Measurements from ENCODE around the gene SLC41A1.
A peak's percentile ranks its signal among the peaks of the same experiment; 100 is the strongest.

The SLC41A1 gene

DNA sequence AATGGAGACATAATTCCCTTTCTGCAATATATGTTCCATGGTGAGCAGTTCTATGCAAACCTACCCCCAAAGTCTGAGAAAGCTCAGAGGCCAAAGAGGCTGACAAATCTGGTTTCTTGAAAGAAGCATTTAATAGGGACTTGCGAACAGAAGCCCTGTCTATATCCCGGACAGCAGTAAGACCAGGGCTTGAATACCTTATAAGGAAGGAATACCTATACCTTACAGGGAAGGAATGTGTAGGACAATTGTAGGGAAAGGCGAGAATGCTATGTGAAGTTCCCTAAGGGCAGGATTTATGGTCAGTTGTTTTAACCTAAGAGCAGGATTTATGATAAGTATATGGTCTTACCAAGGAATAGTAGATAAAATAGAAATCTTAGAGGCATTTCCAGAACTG, 5.0 kb upstream of the SLC41A1 start:
- no peak for DNase-seq

DNA sequence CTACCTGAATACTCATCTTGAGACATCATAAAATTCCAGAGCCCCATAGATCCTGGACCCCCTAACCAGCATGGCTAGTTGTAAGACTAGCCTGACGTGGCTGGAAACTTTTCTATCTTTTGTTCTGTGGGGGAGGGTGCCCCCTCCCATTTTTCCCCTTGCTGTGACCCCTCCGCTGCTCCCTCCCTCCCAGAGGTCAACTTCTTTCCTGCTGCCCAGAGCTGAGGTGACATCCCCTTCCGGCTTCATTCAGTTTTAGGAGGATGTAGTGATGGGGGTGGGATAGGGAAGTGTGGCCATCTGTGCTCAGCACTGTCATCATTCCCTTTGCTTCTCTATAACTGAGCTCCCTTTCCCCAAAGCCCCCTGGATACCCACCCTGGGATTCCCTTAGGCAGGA, 4.4 kb upstream of the SLC41A1 start:
- no peak for DNase-seq

DNA sequence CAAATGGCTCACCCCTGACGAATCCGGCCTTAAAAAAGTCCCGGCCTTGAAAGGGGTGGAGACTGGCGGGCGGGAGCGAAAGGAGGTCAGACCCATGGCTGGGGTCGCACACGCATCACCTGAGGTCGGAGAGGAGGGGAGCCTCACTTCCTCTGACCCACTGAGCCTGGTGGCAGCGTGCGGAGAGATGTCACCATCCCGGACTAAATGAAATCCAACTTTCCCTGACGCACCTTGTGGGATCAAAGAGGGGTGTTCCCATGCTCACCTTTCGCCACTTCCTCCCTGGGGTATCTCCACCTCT, 709 bp upstream of the SLC41A1 start:
- peak; percentile 52 for DNase-seq

DNA sequence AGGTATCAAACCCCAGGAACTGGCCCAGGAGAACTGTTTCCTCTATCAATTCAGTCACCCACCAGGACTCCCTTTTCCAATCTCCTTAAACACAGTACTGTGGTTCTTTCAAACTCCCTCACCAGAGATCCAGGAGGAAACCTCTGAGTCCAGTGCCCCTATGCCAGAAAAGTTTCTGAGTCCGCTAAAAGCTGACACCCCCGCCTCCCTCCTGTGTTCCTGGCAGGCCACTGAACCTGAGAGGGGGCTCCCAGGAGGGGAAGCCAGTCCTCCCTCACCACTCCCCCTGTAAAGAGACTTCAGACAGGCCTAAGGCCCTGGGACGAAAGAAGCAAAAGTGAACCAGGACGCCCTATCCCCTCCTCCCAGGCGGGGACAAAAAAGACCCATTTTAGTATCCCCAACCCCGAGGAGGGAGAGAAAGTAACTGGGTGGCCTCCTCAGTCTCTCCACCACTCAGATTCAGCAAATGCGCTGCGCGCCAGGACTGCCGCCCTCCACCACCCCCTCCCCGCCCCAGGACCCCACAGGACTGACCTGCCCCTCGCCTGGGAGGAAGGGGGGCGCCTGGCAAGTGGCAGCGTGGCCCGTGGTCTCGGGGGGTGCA, 624 bp downstream of the SLC41A1 start:
- DNase-seq: no peak

DNA sequence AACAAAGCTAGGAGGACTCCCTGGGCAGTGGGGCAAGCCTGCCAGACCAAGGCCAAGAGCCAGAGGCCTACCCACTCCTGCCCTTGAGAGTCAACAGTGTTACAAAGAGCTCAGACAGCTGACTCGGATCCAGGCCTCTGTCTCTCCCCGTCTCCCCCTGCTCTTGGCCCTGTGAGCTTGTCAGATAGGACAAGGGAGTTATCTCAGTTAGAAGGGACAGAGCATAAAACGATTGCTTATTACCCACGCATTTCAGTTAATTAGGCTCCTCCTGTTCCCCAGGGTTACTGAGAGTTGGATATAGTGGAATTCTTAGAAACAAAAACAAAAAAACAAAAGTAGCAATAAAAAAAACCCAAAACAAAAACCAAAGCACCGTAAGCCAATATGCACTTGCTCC, 1.3 kb downstream of the SLC41A1 start:
- no peak for DNase-seq

DNA sequence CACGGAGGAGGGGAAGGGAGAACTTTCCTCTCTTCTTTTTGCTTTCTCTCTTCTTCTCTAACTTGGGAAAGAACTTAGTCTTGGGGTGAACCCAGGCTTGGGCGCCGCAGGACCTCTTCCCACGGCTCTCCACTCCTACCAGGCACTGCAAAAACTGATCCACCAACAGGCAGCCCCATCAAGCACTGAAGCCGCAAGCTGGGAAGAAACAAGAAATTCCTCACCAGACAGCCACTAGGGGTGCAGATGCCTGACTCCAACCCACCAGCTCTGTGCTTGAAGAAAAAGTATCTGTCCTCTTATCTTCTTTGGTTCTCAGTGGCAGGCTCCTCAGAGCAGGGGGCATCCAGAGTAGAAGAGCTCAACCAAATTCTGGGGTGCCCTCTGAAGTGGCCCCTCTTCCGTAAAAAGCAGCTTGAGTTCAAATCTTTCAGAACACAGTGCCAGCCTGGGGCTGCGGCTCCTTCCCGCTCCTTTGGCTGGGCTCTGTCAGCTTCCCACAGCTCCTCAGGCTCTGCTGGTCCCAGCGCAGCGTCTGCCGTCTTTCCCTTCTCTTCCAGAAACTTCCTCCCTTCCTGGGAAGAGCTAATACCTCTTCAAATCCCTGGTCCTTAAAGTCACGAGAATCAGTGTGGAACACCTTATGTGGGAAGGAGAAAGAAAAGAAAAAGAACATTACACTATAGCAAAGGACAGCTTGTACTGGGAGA, 2.4 kb downstream of the SLC41A1 start:
- DNase-seq: no peak

DNA sequence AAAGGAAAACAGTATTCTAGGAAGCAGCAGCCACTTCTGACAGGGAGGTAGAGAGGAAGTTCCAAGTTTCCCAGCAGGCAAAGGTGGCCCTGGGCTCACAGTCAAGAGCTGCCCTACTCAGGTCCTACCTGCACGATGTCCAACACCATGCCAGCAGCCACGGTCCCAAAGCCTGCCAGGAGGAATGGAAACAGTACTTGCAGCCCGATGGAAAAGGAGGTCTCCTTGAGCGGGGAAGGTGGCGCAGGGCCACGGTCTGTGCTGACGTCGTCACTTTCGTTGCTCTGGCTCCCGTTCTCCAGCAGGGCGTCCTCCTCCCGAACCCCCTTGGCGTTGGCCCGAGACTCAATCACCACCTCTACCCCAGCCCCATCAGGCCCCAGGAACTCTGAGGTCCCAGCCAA, 3.1 kb downstream of the SLC41A1 start:
- DNase-seq: no peak

DNA sequence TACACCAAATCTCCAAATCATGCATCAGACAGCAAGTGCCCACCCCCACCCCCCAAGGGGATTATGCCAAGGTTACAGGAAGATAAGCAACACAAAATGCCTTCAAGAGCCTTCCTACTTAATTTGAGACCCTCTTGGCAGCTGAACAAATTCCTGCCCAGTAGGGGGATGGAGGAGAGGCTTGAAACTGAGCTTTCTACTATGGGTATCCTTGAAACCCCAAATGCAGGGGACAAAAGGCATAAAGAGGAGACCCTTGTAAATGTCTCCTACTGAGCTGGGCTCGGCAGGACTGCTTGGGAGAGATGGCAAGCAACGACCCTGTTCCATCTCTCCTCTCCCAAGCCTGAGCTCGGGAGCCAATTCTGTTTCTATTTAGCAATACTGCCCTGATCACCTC, 3.5 kb downstream of the SLC41A1 start:
- DNase-seq: no peak

DNA sequence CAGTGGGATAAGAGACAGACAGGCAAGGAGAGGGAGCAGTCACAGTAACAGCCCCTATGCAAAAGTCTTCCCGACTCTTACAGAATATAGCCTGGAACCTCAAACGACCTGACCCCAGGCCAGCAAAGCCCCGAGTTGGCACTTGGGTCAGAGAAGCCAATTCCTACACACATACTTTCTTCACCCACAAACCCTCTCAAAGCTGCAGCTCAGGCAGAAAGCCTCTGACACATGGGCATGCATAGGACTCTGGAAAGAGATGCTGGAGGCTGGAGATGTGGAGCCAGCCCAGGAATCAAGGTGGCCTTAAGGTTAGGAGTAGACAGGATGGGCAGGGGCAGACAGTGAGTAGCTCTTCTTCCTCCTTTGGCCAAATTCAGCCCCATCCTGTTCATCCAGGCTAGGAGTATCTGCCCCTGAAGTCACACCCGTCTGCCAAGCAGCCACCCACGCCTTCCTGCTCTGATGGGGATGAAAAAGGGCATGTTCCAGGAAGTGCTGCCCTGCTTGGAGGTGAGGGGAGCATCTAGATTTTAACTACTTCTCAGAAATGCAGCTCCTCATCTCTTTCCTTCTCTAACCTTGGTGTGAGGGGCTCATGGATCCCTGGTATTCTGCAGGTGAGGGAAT, 7.8 kb downstream of the SLC41A1 start:
- no peak for DNase-seq

DNA sequence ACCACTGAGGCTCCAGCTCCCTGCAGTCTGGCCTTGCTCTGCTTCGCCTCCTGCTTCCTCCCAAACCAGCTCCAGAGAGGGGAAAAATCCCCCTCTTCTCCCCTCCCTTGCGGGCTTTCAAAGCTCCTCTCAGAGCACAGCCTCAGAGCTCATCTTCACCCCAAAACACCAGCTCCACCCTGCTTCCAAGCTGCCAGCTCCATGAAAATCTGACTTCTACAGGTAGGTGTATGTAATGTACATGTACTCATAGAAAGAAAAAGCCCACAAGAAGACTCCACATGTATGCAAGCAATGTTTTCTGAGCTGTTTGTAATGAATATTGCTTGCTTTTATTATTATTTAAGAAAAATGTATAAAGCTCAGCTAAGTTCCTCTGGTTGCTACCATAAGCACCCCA, 8.4 kb downstream of the SLC41A1 start:
- no peak for DNase-seq

DNA sequence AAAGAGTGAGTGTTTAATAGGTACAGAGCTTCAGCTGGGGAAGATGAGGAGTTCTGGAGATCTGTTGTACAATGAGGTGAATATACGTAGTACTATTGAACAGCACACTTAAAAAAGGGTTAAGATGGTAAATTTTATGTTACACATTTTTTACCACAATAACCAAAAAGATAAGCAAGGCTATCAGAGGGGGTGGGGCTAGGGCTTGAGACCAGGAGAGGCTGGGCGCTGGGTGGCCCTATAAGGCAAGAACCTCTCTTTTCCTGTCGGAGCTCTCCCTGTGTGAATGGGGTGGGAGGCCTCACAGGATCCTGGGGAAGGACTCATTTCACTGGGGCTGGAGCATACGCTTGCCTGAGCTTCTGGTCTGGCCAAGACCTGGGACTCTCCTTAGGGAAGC, 9.0 kb downstream of the SLC41A1 start:
- no peak for DNase-seq

DNA sequence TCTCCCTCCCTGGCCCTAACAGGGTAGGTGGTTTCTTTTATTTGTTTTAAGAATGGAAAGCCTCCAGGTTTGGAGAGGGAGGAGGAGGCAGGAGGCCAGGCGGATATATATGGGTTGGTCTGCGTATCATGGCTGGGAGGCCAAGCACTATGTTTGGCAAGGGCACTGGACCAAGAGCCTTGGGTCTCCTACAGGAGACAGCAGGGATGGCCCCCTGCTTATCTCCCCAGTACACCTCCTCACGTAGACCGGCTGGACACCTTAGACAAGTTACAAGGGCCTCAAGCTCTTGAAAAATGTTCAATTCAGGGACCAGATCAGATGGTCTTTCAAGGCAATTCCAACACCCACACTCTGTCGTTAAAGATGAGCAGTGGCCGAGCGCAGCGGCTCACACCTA, 10.9 kb downstream of the SLC41A1 start:
- no peak for DNase-seq

DNA sequence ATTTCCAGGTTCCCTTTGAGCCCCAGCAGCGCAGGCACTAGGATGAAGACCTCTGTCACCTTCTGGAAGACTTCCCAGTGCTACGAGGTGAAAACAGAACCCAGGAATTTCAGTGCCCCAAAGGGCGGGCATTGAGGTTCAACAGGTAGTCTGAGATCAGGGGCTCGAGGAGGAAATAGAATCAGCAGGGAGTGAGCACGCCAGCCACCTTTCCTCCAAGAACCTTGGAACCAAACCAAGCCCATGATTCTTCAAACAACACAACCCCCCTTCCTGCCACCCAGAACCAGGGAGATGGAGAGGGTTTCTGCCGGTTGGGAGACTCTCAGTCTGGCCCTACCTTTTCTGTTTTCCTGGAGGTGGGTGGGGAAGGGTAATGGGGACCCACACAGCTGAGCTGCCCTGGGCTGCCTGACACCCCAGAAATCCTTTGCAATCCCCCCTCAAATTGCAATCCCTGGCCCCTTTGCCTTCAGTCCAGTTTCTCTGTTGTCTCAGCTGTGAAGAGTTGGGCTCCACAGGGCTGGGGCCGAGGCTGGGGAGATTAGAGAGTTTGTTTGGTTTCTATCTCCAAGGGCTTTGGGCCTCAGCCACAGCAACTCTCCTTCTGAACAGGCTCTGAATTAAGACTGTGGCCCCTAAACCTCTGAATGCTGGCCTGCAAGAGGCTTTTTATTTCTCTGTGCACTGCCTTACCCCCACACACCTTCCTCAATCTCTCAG, 11.9 kb downstream of the SLC41A1 start:
- no peak for DNase-seq

DNA sequence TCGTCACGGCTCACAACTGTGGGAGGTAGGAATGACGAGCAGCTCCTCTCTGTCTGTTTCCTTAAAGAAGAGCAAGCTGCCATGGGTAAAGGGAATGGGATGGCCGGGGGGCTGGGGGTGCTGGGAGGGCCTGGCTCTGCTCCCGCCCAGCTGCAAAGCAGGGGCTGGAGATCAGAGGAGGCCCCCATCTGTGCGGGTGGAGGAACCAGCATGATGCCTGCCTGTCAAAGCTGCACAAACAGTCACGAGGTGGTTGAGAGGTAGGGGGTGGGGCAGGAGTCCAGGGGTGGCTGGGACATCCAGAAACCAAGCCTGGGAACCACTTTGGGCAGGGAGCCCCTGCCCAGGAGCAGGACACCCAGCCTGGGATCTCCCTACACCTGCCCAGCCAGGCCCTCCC, 12.6 kb downstream of the SLC41A1 start:
- no peak for DNase-seq

DNA sequence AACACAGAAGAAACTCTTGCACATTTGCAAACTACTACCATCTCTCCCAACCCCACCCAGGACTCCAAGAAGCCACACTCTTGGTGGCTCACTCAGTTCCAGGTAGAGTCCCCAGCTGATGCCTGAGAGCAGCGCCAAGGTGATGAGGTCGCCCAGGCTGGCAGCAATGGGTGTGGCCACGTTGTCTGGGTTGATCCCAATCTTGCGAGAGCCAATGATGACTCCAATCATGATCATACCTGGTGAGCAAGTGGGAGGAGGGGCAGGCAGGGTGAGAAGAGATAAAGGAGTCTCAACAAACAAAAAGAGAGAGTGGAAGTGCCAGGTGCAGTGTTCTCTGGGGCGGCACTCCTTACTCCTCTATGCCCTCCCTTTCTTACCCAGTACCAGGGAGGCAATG, 14.4 kb downstream of the SLC41A1 start:
- no peak for DNase-seq

DNA sequence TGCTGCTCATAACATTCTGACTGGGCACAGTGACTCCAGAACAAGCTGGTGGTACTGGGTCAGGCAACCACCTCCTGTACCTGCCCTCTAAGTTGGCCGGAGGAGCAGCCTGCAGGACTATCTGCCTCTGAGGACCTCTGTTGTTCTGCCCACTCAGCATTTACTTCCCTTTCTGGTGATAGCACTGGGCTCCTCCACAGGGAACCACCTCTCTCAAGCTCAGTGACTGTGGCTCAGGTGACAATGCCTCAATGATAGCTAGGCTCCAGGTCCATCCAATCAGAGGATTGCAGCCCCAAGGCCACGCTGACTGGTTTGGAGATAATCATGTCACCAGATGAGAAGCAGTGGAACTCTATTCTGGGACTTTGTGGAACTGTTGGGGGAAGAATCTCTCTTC, 15.8 kb downstream of the SLC41A1 start:
- no peak for DNase-seq

DNA sequence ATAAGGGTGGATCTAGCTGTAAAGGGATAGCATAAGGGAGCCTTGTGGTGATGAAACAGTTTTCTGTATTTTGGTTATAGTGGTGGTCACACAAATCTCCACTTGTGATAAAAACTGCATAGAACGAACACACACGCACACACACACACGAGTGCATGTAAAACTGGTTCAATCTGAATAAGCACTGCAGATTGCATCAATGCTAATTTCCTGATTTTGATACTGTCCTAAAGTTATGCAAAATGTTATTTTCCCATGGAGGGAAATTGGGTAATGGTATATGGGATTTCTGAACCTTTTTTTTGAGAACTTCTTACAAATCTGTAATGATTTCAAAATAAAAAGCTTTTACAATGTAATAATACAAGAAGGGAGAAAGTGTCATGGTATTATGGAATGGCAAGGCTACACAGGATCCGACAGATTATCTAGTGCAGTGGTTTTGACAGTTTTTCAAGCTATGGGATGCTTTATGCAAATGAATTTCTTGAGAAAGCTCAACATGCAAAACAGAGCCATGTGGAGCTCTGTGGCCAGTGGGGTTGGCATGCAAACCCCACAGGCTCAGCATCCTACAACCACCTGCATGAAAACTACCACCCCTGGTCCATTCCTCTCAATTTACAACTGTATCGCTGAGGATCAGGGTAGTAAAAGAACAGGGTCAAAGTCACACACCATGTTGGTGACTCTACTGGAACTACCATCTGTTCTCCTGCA, 18.8 kb downstream of the SLC41A1 start:
- no peak for DNase-seq

DNA sequence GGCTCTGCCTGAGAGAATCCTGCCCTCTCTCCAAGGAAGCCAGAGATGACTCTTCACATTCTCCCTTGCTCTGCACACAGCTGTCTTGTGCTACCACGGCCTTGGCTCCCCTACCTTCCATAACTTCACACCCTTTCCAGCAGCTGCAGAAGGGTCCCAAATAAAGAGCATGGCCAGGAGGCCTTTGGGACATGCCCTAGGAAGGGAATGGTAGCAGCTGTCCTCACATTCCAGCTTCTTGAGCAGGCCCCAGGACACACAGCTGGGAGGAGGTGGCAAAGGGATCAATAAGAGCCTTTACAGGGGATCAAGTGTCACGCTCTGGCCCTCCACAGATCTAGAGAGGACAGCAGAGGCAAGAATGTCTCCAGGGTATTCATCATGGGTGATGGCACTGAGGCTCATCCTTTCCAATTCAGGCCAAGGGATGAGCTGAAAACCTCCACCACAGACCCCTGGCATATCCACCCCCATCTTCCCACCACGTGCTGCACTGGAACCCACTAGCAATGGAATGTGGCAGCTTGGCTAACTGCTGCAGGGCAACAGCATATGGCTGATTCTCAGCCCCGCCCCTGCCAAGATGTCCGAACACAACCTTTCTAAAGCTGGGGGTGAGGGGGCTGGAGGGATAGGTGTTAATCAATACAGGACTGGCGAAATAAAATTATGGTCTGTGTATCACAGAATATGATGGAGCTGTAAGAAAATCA, 19.9 kb downstream of the SLC41A1 start:
- no peak for DNase-seq

DNA sequence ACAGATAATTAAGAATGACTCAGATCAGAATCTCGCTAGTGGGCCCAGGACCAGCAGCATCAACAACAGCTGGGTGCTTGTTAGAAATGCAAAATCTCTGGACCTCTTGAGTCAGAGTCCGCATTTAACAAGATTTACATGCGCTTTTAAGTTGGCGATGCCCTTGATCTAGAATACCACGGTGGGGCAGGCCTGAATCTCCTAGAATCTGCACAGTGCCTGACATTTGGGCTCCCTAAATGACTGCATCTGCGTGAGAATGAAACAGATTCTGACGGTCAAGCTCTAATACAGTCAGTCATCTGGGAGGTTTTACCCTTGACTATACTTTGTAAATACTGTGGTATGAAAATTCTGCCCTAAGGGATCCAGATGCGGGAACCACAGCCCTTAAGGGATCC, 20.5 kb downstream of the SLC41A1 start:
- no peak for DNase-seq

DNA sequence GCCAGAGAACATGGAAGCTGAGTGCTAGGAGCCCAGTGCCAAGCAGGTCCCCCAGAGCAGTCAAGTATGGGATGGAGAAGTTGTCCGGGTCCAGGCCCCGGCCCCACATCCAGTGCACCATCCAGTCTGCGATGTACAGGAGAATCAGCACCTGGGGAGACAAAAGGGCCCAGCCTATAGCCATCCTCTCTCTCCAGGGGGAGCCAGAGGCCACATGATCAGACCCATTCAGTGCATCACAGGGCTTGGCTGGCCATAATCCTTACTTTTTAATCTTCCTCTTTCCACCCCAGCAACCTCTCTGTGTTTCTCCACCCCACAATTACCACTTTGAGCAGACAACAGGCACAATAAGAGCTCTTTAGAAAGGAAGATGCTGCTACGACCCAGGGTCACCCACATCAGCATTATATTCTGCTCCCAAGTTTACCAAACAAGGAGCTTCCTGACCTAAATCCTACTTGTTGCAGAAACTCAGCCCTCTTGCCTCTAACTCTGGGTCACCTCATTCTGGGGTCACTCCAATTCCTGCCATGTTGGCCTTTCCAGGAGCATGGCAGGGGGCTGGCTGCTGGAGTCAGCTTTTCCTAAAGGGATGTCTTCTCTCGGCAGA, 21.3 kb downstream of the SLC41A1 start:
- DNase-seq: peak; percentile 46

DNA sequence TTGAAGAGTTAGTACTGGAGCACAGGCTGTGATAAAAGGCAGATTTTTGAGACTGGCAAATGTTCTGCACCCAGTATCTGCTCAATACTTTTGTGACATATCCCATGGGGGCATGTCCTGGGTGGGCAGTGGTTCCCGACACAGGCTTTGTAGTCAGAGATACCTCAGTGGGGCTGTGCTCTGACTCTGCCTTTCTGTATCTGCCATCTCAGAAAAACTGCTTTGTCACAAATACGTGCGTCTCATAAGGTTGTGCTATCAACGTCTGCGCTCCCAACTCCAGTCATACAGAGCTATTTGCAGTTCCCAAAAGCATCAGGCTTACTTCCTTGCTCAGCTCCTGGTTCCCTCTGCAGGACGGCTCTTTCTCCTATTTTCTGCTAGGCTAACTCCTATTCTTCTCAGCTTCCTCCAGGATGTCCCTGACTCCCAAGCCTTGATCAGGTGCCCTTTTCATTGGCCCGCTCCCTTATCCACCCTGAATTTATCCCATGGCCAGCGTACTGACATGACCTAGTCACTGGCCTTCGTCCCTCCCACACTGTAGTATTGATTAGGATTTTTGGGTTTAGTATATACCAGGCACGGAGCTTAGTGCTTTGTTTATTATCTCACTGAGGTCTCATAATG, 25.6 kb downstream of the SLC41A1 start:
- no peak for DNase-seq

DNA sequence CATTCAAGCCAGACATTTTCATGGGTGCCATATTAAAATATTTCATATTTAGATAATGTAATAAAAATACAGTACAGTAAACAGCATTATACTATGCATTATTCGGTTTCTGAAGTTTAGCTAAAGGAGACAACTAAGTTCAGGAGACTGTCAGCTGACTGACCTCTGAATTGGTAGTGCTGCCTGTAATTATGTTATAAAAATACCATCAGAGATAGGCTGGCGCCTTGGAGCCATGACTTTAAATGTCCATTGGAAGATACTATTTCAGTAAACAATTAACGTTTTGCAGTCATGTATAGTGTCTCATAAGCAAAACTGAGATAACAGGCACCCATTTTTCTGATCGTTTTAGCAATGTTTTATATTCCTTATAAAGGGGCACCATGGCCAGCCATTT, 26.4 kb downstream of the SLC41A1 start:
- no peak for DNase-seq

Measured in NCI-H226 (cell line).